A204.1 (cell line): ENCODE measurements around the gene ESYT3.
"Not testable (repeated sequence)": the region's sequence is repeated elsewhere in the genome, so short reads cannot be mapped to it uniquely, and the experiment has no call there.

ENCODE experiments used
- FAIRE-seq: peaks from 2 replicates; lab custom pipeline; 2012; peaks lifted over from hg19 to GRCh38; lab: Jason Lieb, UNC

ESYT3 gene

DNA sequence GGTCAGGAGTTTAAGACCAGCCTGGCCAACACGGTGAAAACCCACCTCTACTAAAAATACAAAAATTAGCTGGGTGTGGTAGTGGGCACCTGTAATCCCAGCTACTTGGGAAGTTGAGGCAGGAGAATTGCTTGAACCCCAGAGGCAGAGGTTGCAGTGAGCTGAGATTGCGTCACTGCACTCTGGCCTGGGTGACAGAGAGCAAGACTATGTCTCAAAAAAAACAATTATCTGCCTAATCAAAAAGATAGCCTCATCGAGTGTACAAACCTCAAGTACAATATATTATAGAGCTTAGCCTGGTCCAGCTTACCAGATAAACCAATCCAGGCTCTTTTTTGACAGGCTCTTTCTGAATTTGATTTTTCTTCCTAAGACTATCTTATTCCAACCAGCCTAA is 61.2 kb downstream of the ESYT3 start:
- not testable (repeated sequence) for FAIRE-seq

GRCh38 chr3:138496436-138496835 is 62.0 kb downstream of the ESYT3 start:
- FAIRE-seq = no peak

- FAIRE-seq = peak; percentile 57
Measured at GRCh38 chr3:138497021-138497420, 62.6 kb downstream of the ESYT3 start.

- FAIRE-seq = no peak
Measured at GRCh38 chr3:138497851-138498250, 63.4 kb downstream of the ESYT3 start.

GRCh38 chr3:138498991-138499390 is 64.6 kb downstream of the ESYT3 start:
- no peak for FAIRE-seq

GRCh38 chr3:138507524-138507923 is 73.1 kb downstream of the ESYT3 start:
- no peak for FAIRE-seq

- no peak for FAIRE-seq
Measured at GRCh38 chr3:138509586-138509985, 75.2 kb downstream of the ESYT3 start.

DNA sequence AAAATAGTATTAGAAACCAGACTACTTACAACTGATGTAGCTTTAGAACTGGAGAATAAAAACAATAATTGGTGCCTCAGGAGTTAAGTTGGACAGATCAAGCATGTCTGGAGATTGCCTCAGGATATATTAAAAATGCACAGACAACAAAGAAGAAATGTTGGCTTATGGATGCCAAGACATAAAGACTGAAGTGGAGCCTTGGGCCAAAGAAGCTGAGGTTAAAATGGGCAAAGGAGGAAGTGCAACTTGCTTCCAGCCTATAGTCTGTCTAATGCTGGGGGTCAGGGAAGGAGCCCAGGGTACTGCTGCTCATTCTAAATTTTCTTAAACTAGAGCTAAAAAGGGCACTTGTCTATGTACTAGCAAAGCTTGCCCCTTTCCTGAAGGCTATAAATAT is 77.5 kb downstream of the ESYT3 start:
- no peak for FAIRE-seq

- FAIRE-seq = no peak
Measured at GRCh38 chr3:138513090-138513843, 78.9 kb downstream of the ESYT3 start.

GRCh38 chr3:138521445-138521844 is 87.0 kb downstream of the ESYT3 start:
- FAIRE-seq = not testable (repeated sequence)
